Ishikawa (cell line): ENCODE data around the gene CARD9.

Experiments
- CEBPB ChIP-seq: IDR thresholded peaks from 2 replicates; pipeline ENCODE4 v1.6.1; 2012
- CREB1 ChIP-seq: IDR thresholded peaks from 2 replicates; pipeline ENCODE4 v1.6.1; 2012; ENCODE audit warnings: low read depth
- EGR1 ChIP-seq: IDR thresholded peaks from 2 replicates; pipeline ENCODE4 v1.6.1; 2012
- EP300 ChIP-seq: IDR thresholded peaks from 2 replicates; pipeline ENCODE4 v1.6.1; 2012; ENCODE audit warnings: borderline replicate concordance
- FOXM1 ChIP-seq: IDR thresholded peaks from 2 replicates; pipeline ENCODE4 v1.6.1; 2012; ENCODE audit warnings: low read depth, borderline replicate concordance
- NFIC ChIP-seq: IDR thresholded peaks from 2 replicates; pipeline ENCODE4 v1.6.1; 2012
- RAD21 ChIP-seq: IDR thresholded peaks from 2 replicates; pipeline ENCODE4 v1.6.1; 2012; ENCODE audit warnings: low read depth
- TAF1 ChIP-seq: IDR thresholded peaks from 2 replicates; pipeline ENCODE4 v1.6.1; 2012; ENCODE audit warnings: low read depth, mild to moderate bottlenecking
- TCF12 ChIP-seq: IDR thresholded peaks from 2 replicates; pipeline ENCODE4 v1.6.1; 2012; ENCODE audit warnings: low read depth
- TEAD4 ChIP-seq: IDR thresholded peaks from 2 replicates; pipeline ENCODE4 v1.6.1; 2012
- YY1 ChIP-seq: IDR thresholded peaks from 2 replicates; pipeline ENCODE4 v1.6.1; 2012; ENCODE audit warnings: low read depth
- ZBTB7A ChIP-seq: IDR thresholded peaks from 2 replicates; pipeline ENCODE4 v1.6.1; 2012; ENCODE audit warnings: low read depth
- TF ChIP-seq, protein P1 (sequence below): IDR thresholded peaks from 2 replicates; pipeline ENCODE4 v1.6.1; 2012; ENCODE audit warnings: low read depth, mild to moderate bottlenecking
- TF ChIP-seq, protein P2 (sequence below): IDR thresholded peaks from 2 replicates; pipeline ENCODE4 v1.6.1; 2012
- TF ChIP-seq, protein P3 (sequence below): IDR thresholded peaks from 2 replicates; pipeline ENCODE4 v1.6.1; 2012

CARD9 gene

DNA sequence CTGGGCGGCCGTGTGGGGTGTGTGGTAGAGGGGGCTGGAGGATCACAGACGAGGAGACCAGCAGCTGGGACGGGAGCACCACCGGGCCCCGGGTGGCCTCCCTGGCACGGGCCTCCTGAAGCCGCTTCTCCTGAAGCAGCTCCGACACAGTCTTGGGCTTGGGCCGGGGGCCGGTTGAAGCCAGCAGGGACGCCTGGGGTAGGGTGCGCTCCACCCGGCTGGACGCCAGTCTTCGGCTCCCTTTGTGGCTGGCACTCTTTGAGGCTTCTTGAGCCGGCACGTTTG is 5.5 kb upstream of the CARD9 start:
- TF ChIP-seq EGR1 (no peak), FOXM1 (no peak), EP300 (no peak), TAF1 (no peak), CEBPB (no peak), YY1 (no peak), TEAD4 (no peak), RAD21 (no peak), TCF12 (no peak), NFIC (no peak), ZBTB7A (no peak)
- TF ChIP-seq, protein P1, sequence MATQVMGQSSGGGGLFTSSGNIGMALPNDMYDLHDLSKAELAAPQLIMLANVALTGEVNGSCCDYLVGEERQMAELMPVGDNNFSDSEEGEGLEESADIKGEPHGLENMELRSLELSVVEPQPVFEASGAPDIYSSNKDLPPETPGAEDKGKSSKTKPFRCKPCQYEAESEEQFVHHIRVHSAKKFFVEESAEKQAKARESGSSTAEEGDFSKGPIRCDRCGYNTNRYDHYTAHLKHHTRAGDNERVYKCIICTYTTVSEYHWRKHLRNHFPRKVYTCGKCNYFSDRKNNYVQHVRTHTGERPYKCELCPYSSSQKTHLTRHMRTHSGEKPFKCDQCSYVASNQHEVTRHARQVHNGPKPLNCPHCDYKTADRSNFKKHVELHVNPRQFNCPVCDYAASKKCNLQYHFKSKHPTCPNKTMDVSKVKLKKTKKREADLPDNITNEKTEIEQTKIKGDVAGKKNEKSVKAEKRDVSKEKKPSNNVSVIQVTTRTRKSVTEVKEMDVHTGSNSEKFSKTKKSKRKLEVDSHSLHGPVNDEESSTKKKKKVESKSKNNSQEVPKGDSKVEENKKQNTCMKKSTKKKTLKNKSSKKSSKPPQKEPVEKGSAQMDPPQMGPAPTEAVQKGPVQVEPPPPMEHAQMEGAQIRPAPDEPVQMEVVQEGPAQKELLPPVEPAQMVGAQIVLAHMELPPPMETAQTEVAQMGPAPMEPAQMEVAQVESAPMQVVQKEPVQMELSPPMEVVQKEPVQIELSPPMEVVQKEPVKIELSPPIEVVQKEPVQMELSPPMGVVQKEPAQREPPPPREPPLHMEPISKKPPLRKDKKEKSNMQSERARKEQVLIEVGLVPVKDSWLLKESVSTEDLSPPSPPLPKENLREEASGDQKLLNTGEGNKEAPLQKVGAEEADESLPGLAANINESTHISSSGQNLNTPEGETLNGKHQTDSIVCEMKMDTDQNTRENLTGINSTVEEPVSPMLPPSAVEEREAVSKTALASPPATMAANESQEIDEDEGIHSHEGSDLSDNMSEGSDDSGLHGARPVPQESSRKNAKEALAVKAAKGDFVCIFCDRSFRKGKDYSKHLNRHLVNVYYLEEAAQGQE: no peak
- TF ChIP-seq, protein P2, sequence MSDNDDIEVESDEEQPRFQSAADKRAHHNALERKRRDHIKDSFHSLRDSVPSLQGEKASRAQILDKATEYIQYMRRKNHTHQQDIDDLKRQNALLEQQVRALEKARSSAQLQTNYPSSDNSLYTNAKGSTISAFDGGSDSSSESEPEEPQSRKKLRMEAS: no peak

DNA sequence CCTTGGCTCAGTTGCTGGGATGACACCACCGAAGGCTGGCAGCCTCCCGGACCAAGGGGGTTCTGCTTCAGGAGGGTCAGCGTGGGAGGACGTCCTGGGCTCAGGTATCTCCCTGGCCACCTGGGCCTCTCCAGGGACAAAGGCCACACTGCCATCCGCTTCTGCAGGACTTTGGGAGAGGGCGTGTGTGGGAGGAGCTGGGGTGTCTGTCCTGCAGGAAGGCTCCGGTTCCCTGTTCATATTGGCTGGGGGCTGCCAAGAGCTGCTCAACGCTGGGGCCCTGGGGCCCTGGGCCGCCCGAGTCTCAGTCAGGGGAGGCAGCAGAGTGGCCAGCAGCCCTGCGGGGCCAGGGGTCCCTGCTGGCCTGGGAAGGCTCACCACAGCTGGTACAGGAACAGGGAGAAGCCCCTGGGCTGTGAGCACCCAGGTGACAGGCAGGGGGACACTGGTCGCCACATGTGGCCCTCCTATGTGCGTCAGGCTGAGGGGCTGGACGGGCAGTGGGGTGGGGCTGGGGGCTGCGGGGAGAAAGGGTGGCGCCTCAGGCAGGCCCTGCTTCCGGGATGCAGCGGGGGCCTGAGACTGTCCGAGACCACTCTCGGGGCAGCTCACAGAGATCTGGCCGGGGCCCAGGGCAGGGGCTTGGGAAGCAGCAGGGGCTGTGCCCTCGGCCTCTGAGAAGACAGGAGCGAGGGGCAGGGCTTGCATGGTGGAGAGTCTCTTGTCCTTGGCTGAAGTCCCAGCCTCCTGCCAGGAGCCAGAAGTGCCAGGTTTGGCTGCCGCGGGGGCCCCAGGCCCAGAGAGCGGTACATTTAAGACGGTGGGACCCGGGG is 4.9 kb upstream of the CARD9 start:
- TF ChIP-seq, protein P2: no peak
- TF ChIP-seq NFIC: no peak
- no peak for TF ChIP-seq TEAD4
- TF ChIP-seq CEBPB: no peak
- no peak for TF ChIP-seq ZBTB7A
- TF ChIP-seq TAF1: no peak
- no peak for TF ChIP-seq RAD21
- no peak for TF ChIP-seq YY1
- TF ChIP-seq EP300: no peak
- TF ChIP-seq FOXM1: no peak
- no peak for TF ChIP-seq EGR1
- TF ChIP-seq TCF12: no peak
- TF ChIP-seq, protein P3, sequence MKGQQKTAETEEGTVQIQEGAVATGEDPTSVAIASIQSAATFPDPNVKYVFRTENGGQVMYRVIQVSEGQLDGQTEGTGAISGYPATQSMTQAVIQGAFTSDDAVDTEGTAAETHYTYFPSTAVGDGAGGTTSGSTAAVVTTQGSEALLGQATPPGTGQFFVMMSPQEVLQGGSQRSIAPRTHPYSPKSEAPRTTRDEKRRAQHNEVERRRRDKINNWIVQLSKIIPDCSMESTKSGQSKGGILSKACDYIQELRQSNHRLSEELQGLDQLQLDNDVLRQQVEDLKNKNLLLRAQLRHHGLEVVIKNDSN: no peak
- TF ChIP-seq, protein P1: no peak

DNA sequence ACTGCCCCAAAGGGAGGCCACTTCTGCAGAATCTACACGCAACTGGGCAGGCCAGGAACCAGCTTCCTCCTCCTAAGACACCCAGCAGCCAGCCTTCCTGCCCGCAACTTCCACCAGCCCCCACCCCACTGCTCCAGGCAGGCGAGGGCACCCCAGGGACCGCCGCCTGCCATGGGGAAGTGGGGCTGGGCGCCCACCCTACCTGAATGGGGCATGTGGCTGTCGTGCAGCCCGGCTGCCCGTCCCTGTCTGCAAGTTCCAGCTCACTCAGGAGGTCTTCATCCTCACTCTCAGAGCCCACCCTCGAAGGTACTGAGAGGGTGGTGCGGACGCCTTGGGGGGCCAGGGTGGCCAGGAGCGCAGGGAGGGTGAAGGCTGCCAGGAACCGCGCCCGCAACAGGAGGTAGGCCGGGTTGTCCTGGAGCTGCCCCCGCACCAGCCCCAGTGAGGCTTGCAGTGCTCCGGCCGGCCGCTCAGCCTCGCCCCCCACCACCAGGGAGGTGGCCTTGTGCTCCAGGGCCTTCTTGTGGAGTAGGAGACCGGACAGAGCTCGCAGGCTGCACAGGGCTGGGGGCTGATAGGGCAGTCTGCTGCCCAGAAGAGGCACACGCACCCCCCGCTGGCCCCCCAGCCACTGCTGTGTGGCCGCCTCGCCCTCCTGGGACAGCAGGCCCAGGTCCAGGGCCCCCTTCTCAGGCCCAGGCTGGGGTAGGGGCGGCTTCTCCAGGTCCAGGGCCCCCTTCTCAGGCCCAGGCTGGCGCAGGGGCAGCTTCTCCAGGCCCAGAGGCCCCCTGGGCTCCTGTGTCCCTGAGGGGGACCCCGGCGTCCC is 4.1 kb upstream of the CARD9 start:
- TF ChIP-seq TEAD4: no peak

DNA sequence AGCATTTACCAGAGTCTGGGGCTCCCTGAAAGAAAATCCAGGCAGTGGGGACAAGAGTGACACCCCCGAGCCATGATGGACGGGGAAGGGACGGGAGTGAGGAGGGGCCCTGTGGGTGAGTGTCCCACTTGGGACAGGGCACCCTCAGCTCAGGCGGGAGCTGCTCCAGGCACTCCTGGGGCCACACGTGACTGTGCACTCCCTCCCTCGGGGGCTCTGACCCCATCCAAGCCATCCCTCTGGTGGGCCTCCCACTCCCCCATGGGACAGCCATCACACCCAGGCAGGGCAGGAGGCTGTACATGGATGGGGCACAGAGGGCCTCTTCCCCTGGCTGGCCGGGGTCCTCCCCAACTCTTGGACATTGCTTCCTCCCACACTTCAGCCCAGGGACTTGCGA is 3.0 kb upstream of the CARD9 start:
- TF ChIP-seq NFIC: no peak
- no peak for TF ChIP-seq EP300
- TF ChIP-seq CREB1: no peak
- TF ChIP-seq YY1: no peak
- no peak for TF ChIP-seq EGR1
- TF ChIP-seq FOXM1: no peak
- no peak for TF ChIP-seq TEAD4
- no peak for TF ChIP-seq CEBPB
- TF ChIP-seq RAD21: no peak
- no peak for TF ChIP-seq TAF1
- TF ChIP-seq TCF12: no peak
- TF ChIP-seq, protein P3: no peak
- no peak for TF ChIP-seq ZBTB7A

DNA sequence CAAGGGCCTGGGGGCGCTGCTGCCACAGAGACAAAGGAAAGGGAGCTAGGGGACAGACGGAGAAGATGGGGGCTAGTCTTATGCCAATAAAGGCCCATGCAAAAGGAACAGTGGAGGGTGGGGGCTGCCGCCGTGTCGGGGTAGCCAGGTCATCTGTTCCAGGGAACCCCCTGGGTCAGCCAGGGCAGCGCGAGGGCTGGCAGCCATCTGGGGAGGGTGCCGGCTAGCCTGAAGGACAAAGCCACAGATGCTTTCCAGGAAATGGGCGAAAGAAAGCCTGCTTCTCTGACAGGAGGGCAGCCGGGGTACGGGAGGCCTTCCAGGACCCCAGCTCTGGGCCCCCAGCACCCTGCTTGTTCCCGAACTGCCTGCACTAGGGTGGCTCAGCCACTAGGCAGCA is 1.6 kb upstream of the CARD9 start:
- no peak for TF ChIP-seq RAD21

DNA sequence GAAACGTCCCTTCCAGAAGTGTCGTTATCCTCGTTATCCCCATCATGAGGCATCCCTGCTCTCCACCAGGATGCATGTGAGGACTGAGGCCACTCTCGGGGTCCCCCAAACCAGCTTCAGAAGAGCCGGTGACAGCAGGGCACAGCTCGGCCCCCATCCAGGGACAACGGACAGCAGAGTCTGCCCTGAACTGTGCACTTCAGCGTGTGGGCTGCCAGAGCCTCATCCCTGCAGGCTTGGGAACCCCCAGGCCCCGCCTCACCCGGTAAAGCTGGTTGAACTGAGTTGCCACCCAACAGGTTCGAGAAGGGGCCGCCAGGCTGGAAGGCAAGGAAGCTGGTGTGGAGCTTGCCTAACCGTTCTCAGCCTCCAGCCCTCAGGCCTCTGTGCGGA is 710 bp upstream of the CARD9 start:
- TF ChIP-seq, protein P2: no peak
- no peak for TF ChIP-seq TCF12
- no peak for TF ChIP-seq CREB1
- no peak; the same call in 1 of the 2 replicates for TF ChIP-seq ZBTB7A
- no peak for TF ChIP-seq FOXM1
- TF ChIP-seq TAF1: no peak
- no peak for TF ChIP-seq EGR1
- TF ChIP-seq, protein P3: no peak
- no peak for TF ChIP-seq EP300
- TF ChIP-seq, protein P1: no peak
